Measurements from ENCODE around the gene VGLL4.

DNA sequence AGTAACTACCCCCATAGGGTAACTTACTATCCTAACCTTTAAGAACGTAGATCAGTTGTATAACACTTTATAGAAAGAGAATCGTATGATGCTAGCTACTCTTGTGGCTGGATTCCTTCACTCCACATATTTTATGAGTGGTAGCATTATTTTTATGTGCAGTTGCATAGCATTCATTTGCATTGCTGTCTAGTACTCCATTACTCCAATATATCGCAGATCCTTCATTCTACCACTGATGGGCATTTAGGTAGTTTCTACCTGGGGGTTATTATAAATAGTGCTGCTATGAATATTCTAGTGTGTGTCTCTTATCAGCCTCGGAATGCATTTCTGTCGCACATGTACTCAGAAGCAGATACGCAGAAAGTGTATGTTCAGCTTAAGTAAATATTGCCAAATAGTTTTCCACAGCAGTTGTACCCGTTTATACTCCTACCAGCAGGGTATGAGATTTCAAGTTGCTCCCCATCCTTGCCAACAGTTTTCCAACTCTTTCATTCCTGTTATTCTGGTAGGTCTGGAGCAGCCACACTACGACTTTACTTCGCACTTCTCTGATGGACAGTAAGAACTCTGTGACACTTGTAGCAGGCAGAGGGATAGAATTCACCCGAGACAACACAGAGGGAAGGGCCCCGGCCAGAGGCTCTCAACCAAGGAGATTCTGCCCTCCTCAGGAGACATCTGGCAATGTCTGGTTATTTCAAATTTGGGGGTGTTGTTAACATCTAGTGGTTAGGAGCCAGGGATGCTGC, 9.8 kb upstream of the VGLL4 start:
- TF ChIP-seq POLR2A (IDR thresholded peaks at IDR 0.05; ENCODE audit: low read length) (no peak), GATA1 (IDR thresholded peaks at IDR 0.05; ENCODE audit: low read depth, low read length) (no peak)

Data from erythroblast (primary cell).